Epithelial cell of esophagus (primary cell): ENCODE measurements around the gene RNF220.
A peak's percentile ranks its signal among the peaks of the same experiment; 100 is the strongest.

Experiments
- DNase-seq: peaks from one replicate; pipeline ENCODE4 v3.0.0; 2010; ENCODE audit warnings: low read depth
- H3K4me3 ChIP-seq: 2 replicates; pipeline ENCODE4 v1.5.1; 2011; ENCODE audit warnings: mild to moderate bottlenecking, low read length, control low read depth
- CTCF ChIP-seq: IDR thresholded peaks from 2 replicates; pipeline ENCODE4 v1.5.1; 2011; ENCODE audit warnings: low read depth, mild to moderate bottlenecking, low read length, control low read depth, inconsistent platforms; ENCODE audit not compliant: insufficient read depth; ENCODE audit errors: missing control alignments

The RNF220 gene

GRCh38 chr1:44674113-44675000, 269.3 kb downstream of the RNF220 start, which contains the start of the genes ARMH1 and TMEM53:
Gene ARMH1, plus strand, starts transcription at chr1:44674714. Its CDS starts 14,984 bp downstream, at chr1:44689698.
Gene TMEM53, minus strand, starts transcription at chr1:44674481. Its CDS starts 90 bp downstream, at chr1:44674391.
- DNase-seq, result peak; percentile 100
- peak; percentile 12 for TF ChIP-seq CTCF
- H3K4me3 ChIP-seq, result peak within 1 kb of the TSS; percentile 67

GRCh38 chr1:44675186-44675585, 270.1 kb downstream of the RNF220 start:
- no peak for DNase-seq
- no peak for TF ChIP-seq CTCF
- peak overlapping the region; percentile 67 for H3K4me3 ChIP-seq

- H3K4me3 ChIP-seq, result no peak overlapping the region
- peak; percentile 46 for DNase-seq
- TF ChIP-seq CTCF, result no peak
Observed at GRCh38 chr1:44676484-44677200, 271.6 kb downstream of the RNF220 start.

GRCh38 chr1:44677201-44677766, 272.2 kb downstream of the RNF220 start:
- H3K4me3 ChIP-seq, result no peak overlapping the region
- peak; percentile 54 for TF ChIP-seq CTCF
- peak; percentile 41 for DNase-seq

- DNase-seq, result no peak
- TF ChIP-seq CTCF, result no peak
- no peak overlapping the region for H3K4me3 ChIP-seq
Observed at GRCh38 chr1:44678120-44678519, 273.1 kb downstream of the RNF220 start.

GRCh38 chr1:44678626-44679025, 273.6 kb downstream of the RNF220 start:
- TF ChIP-seq CTCF, result no peak
- H3K4me3 ChIP-seq, result no peak overlapping the region
- DNase-seq, result no peak
